BE2C (cell line): ENCODE results near the gene CD300LD. TPM values are rescaled to one million over a fixed set of nuclear protein-coding genes. Genes with fewer than 3 reads are reported as not detected.
"Not testable (repeated sequence)": the region's sequence is repeated elsewhere in the genome, so short reads cannot be mapped to it uniquely, and the experiment has no call there.

ENCODE experiments used
- DNase-seq: peaks from one replicate; pipeline ENCODE4 v3.0.0-alpha.2; 2020
- H3K27me3 ChIP-seq: fragments of 250-450 bp; sonication (Bioruptor Pico); 2 replicates; pipeline ENCODE4 v1.5.1; 2020; ENCODE audit warnings: mild to moderate bottlenecking
- H3K36me3 ChIP-seq: fragments of 250-450 bp; sonication (Bioruptor Pico); 2 replicates; pipeline ENCODE4 v1.5.1; 2020; ENCODE audit warnings: mild to moderate bottlenecking
- H3K4me1 ChIP-seq: fragments of 250-450 bp; sonication (Bioruptor Pico); 2 replicates; pipeline ENCODE4 v1.5.1; 2020
- H3K4me3 ChIP-seq: 2 replicates; pipeline ENCODE4 v1.5.1; 2011; ENCODE audit warnings: low read depth, low read length
- H3K9me3 ChIP-seq: fragments of 250-450 bp; sonication (Bioruptor Pico); 2 replicates; pipeline ENCODE4 v1.5.1; 2020
- CTCF ChIP-seq: IDR thresholded peaks from 2 replicates; pipeline ENCODE4 v1.5.1; 2012; ENCODE audit warnings: mild to moderate bottlenecking, low read depth, low read length
- polyA plus RNA-seq: library from polyadenylated mRNA; unstranded; fragments of >200 nt; gene quantifications from one replicate; pipeline ENCODE4 v1.2.1, GENCODE V29; 2012; ENCODE audit warnings: low read depth, missing spikeins; ENCODE audit not compliant: insufficient read length, insufficient read depth

Gene CD300LD
- not detected for polyA plus RNA-seq

DNA sequence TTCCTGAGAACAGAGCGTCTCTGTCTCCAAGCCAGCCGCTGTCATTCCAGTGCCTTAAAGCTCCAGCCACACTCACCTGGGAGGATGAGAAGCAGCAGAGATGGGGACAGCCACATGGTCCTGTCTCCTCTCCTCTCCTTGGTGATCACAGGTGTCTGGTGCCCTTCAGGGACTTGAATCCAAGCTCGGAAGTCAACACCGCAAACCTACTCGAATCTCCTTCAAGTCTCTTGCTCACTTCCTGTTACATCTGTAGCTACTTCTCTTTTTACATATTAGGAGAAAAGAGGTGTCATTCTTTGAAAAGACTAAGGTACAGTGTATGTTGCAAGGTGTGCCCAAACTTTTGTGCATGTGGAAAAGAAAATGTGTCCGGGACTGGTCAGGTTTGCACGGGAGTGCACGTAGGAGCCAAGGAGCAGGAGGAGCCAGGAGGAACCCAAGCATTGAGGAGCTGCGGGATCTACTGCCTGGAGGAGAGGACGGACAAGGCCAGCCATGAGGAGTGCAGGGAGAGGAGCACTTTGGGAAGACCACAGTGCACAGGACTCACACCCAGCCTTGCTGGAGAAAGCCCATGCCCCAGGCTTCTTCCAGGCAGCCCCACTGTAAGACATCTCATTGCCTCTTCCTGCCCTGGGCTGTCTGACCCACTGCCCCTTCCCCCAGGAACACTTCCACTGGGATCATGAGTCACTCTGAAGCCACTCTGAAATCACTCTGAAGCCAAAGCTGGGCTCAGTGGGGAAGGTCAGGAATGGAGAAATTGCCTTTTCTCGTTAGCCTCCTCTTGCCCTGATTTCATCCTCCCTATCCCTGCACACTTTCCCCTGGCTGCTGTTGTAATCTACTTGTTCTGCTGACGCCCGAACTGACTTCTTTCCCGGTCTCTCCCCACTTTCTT is at the start of gene CD300LD:
Gene CD300LD (minus strand): TSS at position 197 of the 904 bp plus-strand sequence. CDS start 81 bp downstream, at position 116.
- H3K27me3 ChIP-seq, result peaks cover 5% of the 10 kb centered on the region
- no peak for DNase-seq
- H3K4me1 ChIP-seq, result no peaks in the 10 kb centered on the region
- no peak for TF ChIP-seq CTCF
- H3K4me3 ChIP-seq, result no peak within 1 kb of the TSS
- no peaks in the 10 kb centered on the region for H3K36me3 ChIP-seq
- H3K9me3 ChIP-seq, result no peaks in the 10 kb centered on the region

- H3K27me3 ChIP-seq, result no peaks in the 10 kb centered on the region
- no peaks in the 10 kb centered on the region for H3K36me3 ChIP-seq
- no peak overlapping the region for H3K4me3 ChIP-seq
- no peak for DNase-seq
- no peaks in the 10 kb centered on the region for H3K4me1 ChIP-seq
- no peak for TF ChIP-seq CTCF
- H3K9me3 ChIP-seq, result no peaks in the 10 kb centered on the region
Observed at GRCh38 chr17:74641224-74641957, 49.3 kb upstream of the CD300LD start.

GRCh38 chr17:74639704-74640151 is 47.6 kb upstream of the CD300LD start:
- DNase-seq, result no peak
- no peak for TF ChIP-seq CTCF
- no peaks in the 10 kb centered on the region for H3K36me3 ChIP-seq
- H3K4me3 ChIP-seq, result no peak overlapping the region
- H3K4me1 ChIP-seq, result no peaks in the 10 kb centered on the region
- H3K9me3 ChIP-seq, result no peaks in the 10 kb centered on the region
- no peaks in the 10 kb centered on the region for H3K27me3 ChIP-seq

- Histone ChIP-seq H3K27me3 (no peaks in the 10 kb centered on the region), H3K9me3 (no peaks in the 10 kb centered on the region), H3K36me3 (no peaks in the 10 kb centered on the region), H3K4me3 (no peak overlapping the region), H3K4me1 (no peaks in the 10 kb centered on the region)
- TF ChIP-seq CTCF, result no peak
- no peak for DNase-seq
Observed at GRCh38 chr17:74637926-74638325, 45.8 kb upstream of the CD300LD start.

DNA sequence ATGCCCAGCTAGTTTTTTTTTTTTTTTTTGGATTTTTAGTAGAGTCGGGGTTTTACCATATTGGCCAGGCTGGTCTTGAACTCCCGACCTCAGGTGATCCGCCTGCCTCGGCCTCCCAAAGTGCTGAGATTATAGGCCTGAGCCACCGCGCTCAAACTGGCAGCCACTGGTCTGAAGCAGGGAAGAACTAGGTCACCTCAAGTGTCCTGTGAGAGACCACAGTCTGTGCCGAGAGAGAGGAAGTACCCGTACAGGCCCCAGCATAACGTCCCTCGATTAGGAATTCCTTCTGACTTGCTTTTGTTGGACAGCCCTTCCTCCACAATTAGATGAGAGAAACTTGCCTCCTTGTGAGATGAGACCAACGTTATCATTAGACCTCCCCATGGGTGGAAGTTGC is 45.2 kb upstream of the CD300LD start:
- H3K9me3 ChIP-seq, result no peaks in the 10 kb centered on the region
- TF ChIP-seq CTCF, result no peak
- H3K4me3 ChIP-seq, result no peak overlapping the region
- H3K36me3 ChIP-seq, result no peaks in the 10 kb centered on the region
- H3K27me3 ChIP-seq, result no peaks in the 10 kb centered on the region
- H3K4me1 ChIP-seq, result no peaks in the 10 kb centered on the region
- no peak for DNase-seq

- not testable (repeated sequence) for DNase-seq, H3K36me3 ChIP-seq, H3K4me1 ChIP-seq, H3K4me3 ChIP-seq, H3K9me3 ChIP-seq, H3K27me3 ChIP-seq
Observed at GRCh38 chr17:74636541-74637085, 44.5 kb upstream of the CD300LD start.
